ENCODE data around the gene TCP11. TPM values are rescaled to one million over a fixed set of nuclear protein-coding genes. Genes with fewer than 3 reads are reported as not detected.
A peak's percentile ranks its signal among the peaks of the same experiment; 100 is the strongest.

TCP11 gene
- total and polyA plus RNA-seq, 4 donors, result 0.16 to 1.7 (median 0.56) TPM

- WGBS, 2 donors, result 71 to 75% methylated on average over 2 of the region's 2 CpGs
- peak; percentile 37 for ATAC-seq (ENCODE audit: insufficient read depth, low FRiP score)
- TF ChIP-seq CTCF (IDR thresholded peaks at IDR 0.05; ENCODE audit: control extremely low read depth, extremely low read depth), result no peak
- H3K9me3 ChIP-seq (ENCODE audit: control insufficient read depth in 4 of 4, insufficient read depth in 3 of 4, low read length in 3 of 4), result no peaks in the 10 kb centered on the region
- DNase-seq, result no peak
- peaks cover 3 to 31% (median 8%) of the 10 kb centered on the region in 5 donors for H3K4me1 ChIP-seq (ENCODE audit: control insufficient read depth in 5 of 5, insufficient read depth in 5 of 5, low read length in 5 of 5)
- H3K9ac ChIP-seq (ENCODE audit: insufficient read depth in 1 of 2, low read length in 2 of 2), result no peak overlapping the region
- no peak overlapping the region for H3K4me3 ChIP-seq
- no peaks in the 10 kb centered on the region for H3K27me3 ChIP-seq (ENCODE audit: control insufficient read depth in 3 of 3, insufficient read depth in 3 of 3, low read length in 2 of 3)
- peak overlapping the region in 1 of 2 donors; percentile 75 for H3K27ac ChIP-seq (ENCODE audit: low read depth in 1 of 2, low read length in 1 of 2)
- H3K36me3 ChIP-seq (ENCODE audit: control insufficient read depth in 4 of 4, insufficient read depth in 4 of 4, low read length in 4 of 4), result no peaks in the 10 kb centered on the region
Measured at GRCh38 chr6:35165630-35166071, 24.5 kb upstream of the TCP11 start.

GRCh38 chr6:35164868-35165267, 23.7 kb upstream of the TCP11 start:
- Histone ChIP-seq H3K4me3 (no peak overlapping the region), H3K27me3 (ENCODE audit: control insufficient read depth in 3 of 3, insufficient read depth in 3 of 3, low read length in 2 of 3) (no peaks in the 10 kb centered on the region), H3K27ac (ENCODE audit: low read depth in 1 of 2, low read length in 1 of 2) (peak overlapping the region in 1 of 2 donors; percentile 16), H3K4me1 (ENCODE audit: control insufficient read depth in 5 of 5, insufficient read depth in 5 of 5, low read length in 5 of 5) (peaks cover 3 to 31% (median 14%) of the 10 kb centered on the region in 5 donors), H3K9ac (ENCODE audit: insufficient read depth in 1 of 2, low read length in 2 of 2) (no peak overlapping the region), H3K9me3 (ENCODE audit: control insufficient read depth in 4 of 4, insufficient read depth in 3 of 4, low read length in 3 of 4) (no peaks in the 10 kb centered on the region), H3K36me3 (ENCODE audit: control insufficient read depth in 4 of 4, insufficient read depth in 4 of 4, low read length in 4 of 4) (no peaks in the 10 kb centered on the region)
- 90 to 93% methylated on average over 4 of the region's 4 CpGs for WGBS, 2 donors
- no peak for TF ChIP-seq CTCF (IDR thresholded peaks at IDR 0.05; ENCODE audit: control extremely low read depth, extremely low read depth)
- ATAC-seq (ENCODE audit: insufficient read depth, low FRiP score), result no peak
- no peak for DNase-seq

- H3K9me3 ChIP-seq (ENCODE audit: control insufficient read depth in 4 of 4, insufficient read depth in 3 of 4, low read length in 3 of 4), result no peaks in the 10 kb centered on the region
- no peaks in the 10 kb centered on the region for H3K27me3 ChIP-seq (ENCODE audit: control insufficient read depth in 3 of 3, insufficient read depth in 3 of 3, low read length in 2 of 3)
- H3K4me1 ChIP-seq (ENCODE audit: control insufficient read depth in 5 of 5, insufficient read depth in 5 of 5, low read length in 5 of 5), result peaks cover 3 to 31% (median 14%) of the 10 kb centered on the region in 5 donors
- ATAC-seq (ENCODE audit: insufficient read depth, low FRiP score), result no peak
- 76 to 82% methylated on average over 6 of the region's 6 CpGs for WGBS, 2 donors
- H3K36me3 ChIP-seq (ENCODE audit: control insufficient read depth in 4 of 4, insufficient read depth in 4 of 4, low read length in 4 of 4), result no peaks in the 10 kb centered on the region
- no peak overlapping the region for H3K9ac ChIP-seq (ENCODE audit: insufficient read depth in 1 of 2, low read length in 2 of 2)
- no peak for DNase-seq
- no peak overlapping the region for H3K27ac ChIP-seq (ENCODE audit: low read depth in 1 of 2, low read length in 1 of 2)
- no peak for TF ChIP-seq CTCF (IDR thresholded peaks at IDR 0.05; ENCODE audit: control extremely low read depth, extremely low read depth)
- no peak overlapping the region for H3K4me3 ChIP-seq
Measured at GRCh38 chr6:35164277-35164676, 23.1 kb upstream of the TCP11 start.

GRCh38 chr6:35163836-35164235, 22.7 kb upstream of the TCP11 start:
- Histone ChIP-seq H3K27ac (ENCODE audit: low read depth in 1 of 2, low read length in 1 of 2) (no peak overlapping the region), H3K27me3 (ENCODE audit: control insufficient read depth in 3 of 3, insufficient read depth in 3 of 3, low read length in 2 of 3) (no peaks in the 10 kb centered on the region), H3K4me1 (ENCODE audit: control insufficient read depth in 5 of 5, insufficient read depth in 5 of 5, low read length in 5 of 5) (peaks cover 3 to 29% (median 14%) of the 10 kb centered on the region in 5 donors), H3K4me3 (no peak overlapping the region), H3K36me3 (ENCODE audit: control insufficient read depth in 4 of 4, insufficient read depth in 4 of 4, low read length in 4 of 4) (no peaks in the 10 kb centered on the region), H3K9me3 (ENCODE audit: control insufficient read depth in 4 of 4, insufficient read depth in 3 of 4, low read length in 3 of 4) (no peaks in the 10 kb centered on the region), H3K9ac (ENCODE audit: insufficient read depth in 1 of 2, low read length in 2 of 2) (no peak overlapping the region)
- WGBS, 2 donors, result 78 to 83% methylated on average over 7 of the region's 7 CpGs
- ATAC-seq (ENCODE audit: insufficient read depth, low FRiP score) (no peak), DNase-seq (peak in 1 of 3 donors; percentile 65)
- TF ChIP-seq CTCF (IDR thresholded peaks at IDR 0.05; ENCODE audit: control extremely low read depth, extremely low read depth), result no peak
